Upper lobe of right lung (tissue), 1 donor: Measurements from ENCODE around the gene HNRNPL. TPM values are rescaled to one million over a fixed set of nuclear protein-coding genes. Genes with fewer than 3 reads are reported as not detected.
"Not testable (repeated sequence)": the region's sequence is repeated elsewhere in the genome, so short reads cannot be mapped to it uniquely, and the experiment has no call there.

Source experiments
- ATAC-seq: fragments of 200-7000 bp; cut with Tn5 transposase; one replicate; pipeline ENCODE4 v1.9.1; 2020; ENCODE audit warnings: mild to moderate bottlenecking, moderate library complexity
- DNase-seq: peaks from one replicate; pipeline ENCODE4 v3.0.0-alpha.2; 2020
- H3K27ac ChIP-seq: fragments of 200-600 bp; one replicate; pipeline ENCODE4 v1.8.0; 2022
- H3K27me3 ChIP-seq: fragments of 200-600 bp; one replicate; pipeline ENCODE4 v1.8.0; 2022; ENCODE audit warnings: mild to moderate bottlenecking
- H3K36me3 ChIP-seq: fragments of 200-600 bp; one replicate; pipeline ENCODE4 v1.8.0; 2022
- H3K4me1 ChIP-seq: fragments of 200-600 bp; one replicate; pipeline ENCODE4 v1.8.0; 2022
- H3K4me3 ChIP-seq: fragments of 200-600 bp; one replicate; pipeline ENCODE4 v1.8.0; 2022; ENCODE audit warnings: mild to moderate bottlenecking
- H3K9me3 ChIP-seq: fragments of 200-600 bp; one replicate; pipeline ENCODE4 v1.8.0; 2022
- intact Hi-C: fragments of 100-400 bp; cut with DNase I; formaldehyde crosslinking; loops from one replicate; pipeline ENCODE4 v1.11.0; 2022
- total RNA-seq: library from RNA; stranded (reverse); fragmentation: NEBNext Ultra II Directional; extraction: Animal tissue kit (Norgen Biotek cat#: 25700); gene quantifications from one replicate; pipeline ENCODE4 v1.2.1, GENCODE V29; 2021
- TF ChIP-seq, protein P1 (sequence below): fragments of 200-600 bp; IDR thresholded peaks from one replicate; pipeline ENCODE4 v1.8.0; 2022; ENCODE audit warnings: antibody characterized with exemption
- donor health status: DM: no; HTN: yes; CAD: no; lungs with severe emphysema.

HNRNPL gene
- total RNA-seq, 1 donor from 2014 or later, result 248 TPM

DNA sequence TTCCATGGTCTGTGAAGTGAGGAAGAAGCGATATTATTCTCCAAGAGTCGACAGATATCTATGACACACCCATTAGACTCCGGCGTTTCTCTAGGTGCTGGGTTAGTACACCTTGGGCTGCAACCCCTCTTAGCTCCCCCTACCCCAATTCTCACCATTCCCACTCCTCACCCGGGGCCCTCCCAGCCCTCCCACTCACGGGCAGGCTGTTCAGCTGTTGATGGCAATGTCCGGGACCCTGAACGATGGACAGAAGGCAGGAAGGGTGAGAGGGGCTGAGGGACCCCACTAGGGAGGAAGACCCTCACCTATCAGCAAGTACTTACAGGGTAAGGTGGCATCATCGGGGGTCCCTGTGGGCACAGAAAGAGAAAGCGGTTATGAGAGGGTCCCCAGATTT is 46.2 kb downstream of the HNRNPL start:
- ATAC-seq (peak; percentile 14), DNase-seq (no peak)
- H3K27ac ChIP-seq, result no peak overlapping the region
- H3K4me1 ChIP-seq, result peaks cover 3% of the 10 kb centered on the region
- no peaks in the 10 kb centered on the region for H3K36me3 ChIP-seq
- H3K27me3 ChIP-seq, result no peaks in the 10 kb centered on the region
- intact Hi-C loops, result no loop called here
- H3K9me3 ChIP-seq, result no peaks in the 10 kb centered on the region
- TF ChIP-seq, protein P1, sequence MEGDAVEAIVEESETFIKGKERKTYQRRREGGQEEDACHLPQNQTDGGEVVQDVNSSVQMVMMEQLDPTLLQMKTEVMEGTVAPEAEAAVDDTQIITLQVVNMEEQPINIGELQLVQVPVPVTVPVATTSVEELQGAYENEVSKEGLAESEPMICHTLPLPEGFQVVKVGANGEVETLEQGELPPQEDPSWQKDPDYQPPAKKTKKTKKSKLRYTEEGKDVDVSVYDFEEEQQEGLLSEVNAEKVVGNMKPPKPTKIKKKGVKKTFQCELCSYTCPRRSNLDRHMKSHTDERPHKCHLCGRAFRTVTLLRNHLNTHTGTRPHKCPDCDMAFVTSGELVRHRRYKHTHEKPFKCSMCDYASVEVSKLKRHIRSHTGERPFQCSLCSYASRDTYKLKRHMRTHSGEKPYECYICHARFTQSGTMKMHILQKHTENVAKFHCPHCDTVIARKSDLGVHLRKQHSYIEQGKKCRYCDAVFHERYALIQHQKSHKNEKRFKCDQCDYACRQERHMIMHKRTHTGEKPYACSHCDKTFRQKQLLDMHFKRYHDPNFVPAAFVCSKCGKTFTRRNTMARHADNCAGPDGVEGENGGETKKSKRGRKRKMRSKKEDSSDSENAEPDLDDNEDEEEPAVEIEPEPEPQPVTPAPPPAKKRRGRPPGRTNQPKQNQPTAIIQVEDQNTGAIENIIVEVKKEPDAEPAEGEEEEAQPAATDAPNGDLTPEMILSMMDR, result no peak
- no peak overlapping the region for H3K4me3 ChIP-seq

DNA sequence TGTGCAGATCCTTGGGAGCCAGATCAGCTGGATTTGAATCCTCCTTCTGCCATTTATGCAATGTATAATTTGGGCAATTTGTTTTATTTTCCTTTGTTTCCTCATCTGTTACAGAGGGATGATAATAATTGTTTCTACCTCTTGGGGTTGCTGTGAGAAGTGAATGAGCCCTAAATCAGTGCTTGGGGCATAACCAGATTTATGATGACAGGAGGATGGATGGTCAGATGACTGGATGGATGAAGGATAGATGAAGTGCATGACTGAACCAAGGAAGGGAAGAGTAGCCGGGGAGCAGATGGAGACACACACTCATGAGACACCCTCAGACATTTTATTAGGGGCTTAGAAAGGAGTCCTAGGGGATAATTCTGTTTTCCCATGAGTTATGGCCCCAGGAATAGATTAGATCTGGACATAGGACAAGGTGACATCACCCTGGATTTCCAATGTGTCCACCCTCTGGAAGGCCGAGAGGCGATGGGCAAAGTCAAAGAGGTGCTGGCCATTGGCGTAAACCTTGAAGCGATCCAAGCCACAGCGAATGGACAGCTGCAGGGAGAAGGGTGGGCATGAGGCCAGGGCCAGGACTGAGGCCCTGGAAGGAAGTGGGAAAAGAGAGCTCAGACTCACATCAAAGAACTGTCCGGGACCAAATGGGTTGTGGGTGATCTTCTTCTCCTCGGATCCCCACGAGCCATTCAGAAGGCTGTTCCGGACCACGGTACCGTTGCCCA is 48.3 kb downstream of the HNRNPL start:
- Histone ChIP-seq H3K9me3 (no peaks in the 10 kb centered on the region), H3K27ac (no peak overlapping the region), H3K4me1 (no peaks in the 10 kb centered on the region), H3K36me3 (no peaks in the 10 kb centered on the region), H3K27me3 (no peaks in the 10 kb centered on the region), H3K4me3 (no peak overlapping the region)
- intact Hi-C loops, result no loop called here
- DNase-seq, result no peak
- TF ChIP-seq, protein P1, result no peak
- no peak for ATAC-seq

DNA sequence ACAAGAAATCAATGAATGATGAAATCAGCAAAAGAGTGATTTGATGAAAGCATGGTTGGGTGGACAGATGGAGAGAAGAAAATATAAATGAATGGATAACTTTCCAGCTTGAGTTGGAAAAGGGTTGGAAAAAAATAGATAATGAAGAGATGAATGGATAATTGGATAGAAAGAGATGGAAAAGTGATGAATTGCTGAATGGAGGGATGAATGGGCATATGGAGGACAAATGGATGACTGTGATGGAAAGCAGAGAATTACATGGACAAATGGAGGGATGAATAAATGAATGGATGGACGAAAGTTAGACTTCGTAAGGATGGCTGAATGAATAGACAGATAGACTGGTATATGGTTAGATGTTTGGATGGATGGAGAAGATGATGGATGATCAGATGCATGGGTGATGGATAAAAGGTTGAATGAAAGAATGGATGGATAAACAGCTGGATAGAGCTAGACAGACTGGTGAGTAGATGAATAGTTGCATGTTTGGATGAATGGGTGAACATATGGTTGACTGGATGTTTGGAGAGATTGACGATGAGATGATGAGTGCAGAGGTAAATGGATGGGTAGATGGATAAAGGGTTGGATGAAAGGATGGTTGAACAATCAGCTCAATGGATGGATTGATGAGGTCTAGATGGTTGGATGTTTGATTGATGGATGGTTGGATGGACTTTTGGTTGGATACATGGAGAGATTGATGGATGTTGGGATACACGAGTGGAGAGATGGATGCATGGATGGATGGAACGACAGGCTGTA is 49.0 kb downstream of the HNRNPL start:
- Histone ChIP-seq H3K27me3 (no peaks in the 10 kb centered on the region), H3K4me1 (no peaks in the 10 kb centered on the region), H3K4me3 (no peak overlapping the region), H3K9me3 (no peaks in the 10 kb centered on the region), H3K27ac (no peak overlapping the region), H3K36me3 (no peaks in the 10 kb centered on the region)
- ATAC-seq (no peak), DNase-seq (no peak)
- intact Hi-C loops, result no loop called here
- TF ChIP-seq, protein P1, result no peak

DNA sequence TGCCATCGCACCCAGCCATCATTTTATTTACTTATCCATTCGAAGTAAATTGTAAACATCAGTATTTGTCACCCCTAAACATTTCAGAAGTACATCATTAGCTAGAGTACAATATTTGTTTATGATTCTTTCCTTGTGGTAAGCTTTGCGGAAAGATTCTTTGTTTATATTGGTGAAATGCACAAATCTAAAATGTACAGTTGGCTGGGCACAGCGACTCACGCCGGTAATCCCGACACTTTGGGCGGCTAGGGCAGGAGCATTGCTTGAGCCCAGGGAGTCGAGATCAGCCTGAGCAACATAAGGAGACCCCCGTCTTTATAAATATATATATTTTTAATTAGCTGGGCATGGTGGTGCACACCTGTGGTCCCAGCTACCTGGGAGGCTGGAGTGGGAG is 50.7 kb downstream of the HNRNPL start:
- no peak for DNase-seq
- ATAC-seq, result no peak
- Histone ChIP-seq H3K4me1 (no peaks in the 10 kb centered on the region), H3K4me3 (no peak overlapping the region), H3K27me3 (no peaks in the 10 kb centered on the region), H3K36me3 (no peaks in the 10 kb centered on the region), H3K9me3 (no peaks in the 10 kb centered on the region), H3K27ac (no peak overlapping the region)
- TF ChIP-seq, protein P1, result no peak
- intact Hi-C loops, result no loop called here

DNA sequence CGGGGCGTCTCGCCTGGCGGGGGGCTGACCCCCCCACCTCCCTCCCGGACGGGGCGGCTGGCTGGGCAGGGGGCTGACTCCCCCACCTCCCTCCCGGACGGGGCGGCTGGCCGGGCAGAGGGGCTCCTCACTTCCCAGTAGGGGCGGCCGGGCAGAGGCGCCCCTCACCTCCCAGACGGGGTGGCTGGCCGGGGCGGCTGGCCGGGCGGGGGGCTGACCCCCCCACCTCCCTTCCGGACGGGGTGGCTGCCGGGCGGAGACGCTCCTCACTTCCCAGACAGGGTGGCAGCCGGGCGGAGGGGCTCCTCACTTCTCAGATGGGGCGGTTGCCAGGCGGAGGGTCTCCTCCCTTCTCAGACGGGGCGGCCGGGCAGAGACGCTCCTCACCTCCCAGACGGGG is 52.0 kb downstream of the HNRNPL start:
- H3K9me3 ChIP-seq, ATAC-seq, DNase-seq, intact Hi-C loops, H3K4me1 ChIP-seq, H3K27ac ChIP-seq, H3K36me3 ChIP-seq, H3K4me3 ChIP-seq, H3K27me3 ChIP-seq: not testable (repeated sequence)

DNA sequence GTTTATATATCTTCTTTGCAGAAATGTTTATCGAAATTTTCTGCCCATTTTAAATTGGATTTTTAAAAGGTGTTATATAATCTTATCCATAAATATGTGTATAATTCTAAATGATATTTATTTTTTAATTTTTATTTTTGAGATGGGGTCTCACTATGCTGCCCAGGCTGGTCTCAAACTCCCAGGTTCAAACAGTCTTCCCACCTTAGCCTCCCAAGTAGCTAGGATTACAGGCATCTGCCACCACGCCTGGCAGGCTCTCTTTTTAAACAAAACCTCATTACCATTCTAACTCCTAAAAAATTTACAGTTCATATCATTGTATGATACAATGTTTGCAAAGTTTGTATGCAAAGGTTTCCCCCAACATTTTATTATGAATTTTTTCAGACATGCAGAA is 53.6 kb downstream of the HNRNPL start:
- Histone ChIP-seq H3K27ac (no peak overlapping the region), H3K9me3 (no peaks in the 10 kb centered on the region), H3K27me3 (no peaks in the 10 kb centered on the region), H3K4me3 (no peak overlapping the region), H3K4me1 (peaks cover 13% of the 10 kb centered on the region), H3K36me3 (no peaks in the 10 kb centered on the region)
- no peak for ATAC-seq
- intact Hi-C loops, result no loop called here
- TF ChIP-seq, protein P1, result no peak
- DNase-seq, result no peak
